OCI-LY3 (cell line): ENCODE data around the gene P3H2.

Experiments
- EZH2phosphoT487 ChIP-seq: fragments of 200-600 bp; shearing (Covaris generic); IDR thresholded peaks from 2 replicates; pipeline ENCODE4 v1.6.1; 2018; ENCODE audit warnings: antibody characterized with exemption, mixed run types, low read depth
- TF ChIP-seq, protein P1 (sequence below): fragments of 200-600, 300-600 bp; sonication (generic); IDR thresholded peaks from 2 replicates; pipeline ENCODE4 v1.5.1; 2014; ENCODE audit warnings: antibody characterized with exemption, low read length, low read depth

DNA sequence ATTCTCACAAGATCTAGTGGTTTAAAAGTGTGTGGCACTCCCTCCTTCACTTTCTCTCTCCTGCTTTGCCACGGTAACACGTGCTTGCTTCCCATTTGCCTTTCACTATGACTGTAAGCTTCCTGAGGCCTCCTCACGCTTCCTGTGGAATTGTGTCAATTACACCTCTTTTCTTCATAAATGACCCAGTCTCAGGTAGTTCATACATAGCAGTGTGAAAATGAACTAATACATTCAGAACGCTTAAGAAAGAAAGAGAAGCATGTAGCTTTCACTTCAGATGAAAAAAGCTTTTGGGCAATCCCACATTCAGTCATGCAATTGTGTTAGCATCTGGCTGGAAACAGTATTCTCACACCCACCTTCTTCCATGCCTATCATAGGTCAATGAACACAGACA is 24.4 kb downstream of the P3H2 start:
- TF ChIP-seq, protein P1, sequence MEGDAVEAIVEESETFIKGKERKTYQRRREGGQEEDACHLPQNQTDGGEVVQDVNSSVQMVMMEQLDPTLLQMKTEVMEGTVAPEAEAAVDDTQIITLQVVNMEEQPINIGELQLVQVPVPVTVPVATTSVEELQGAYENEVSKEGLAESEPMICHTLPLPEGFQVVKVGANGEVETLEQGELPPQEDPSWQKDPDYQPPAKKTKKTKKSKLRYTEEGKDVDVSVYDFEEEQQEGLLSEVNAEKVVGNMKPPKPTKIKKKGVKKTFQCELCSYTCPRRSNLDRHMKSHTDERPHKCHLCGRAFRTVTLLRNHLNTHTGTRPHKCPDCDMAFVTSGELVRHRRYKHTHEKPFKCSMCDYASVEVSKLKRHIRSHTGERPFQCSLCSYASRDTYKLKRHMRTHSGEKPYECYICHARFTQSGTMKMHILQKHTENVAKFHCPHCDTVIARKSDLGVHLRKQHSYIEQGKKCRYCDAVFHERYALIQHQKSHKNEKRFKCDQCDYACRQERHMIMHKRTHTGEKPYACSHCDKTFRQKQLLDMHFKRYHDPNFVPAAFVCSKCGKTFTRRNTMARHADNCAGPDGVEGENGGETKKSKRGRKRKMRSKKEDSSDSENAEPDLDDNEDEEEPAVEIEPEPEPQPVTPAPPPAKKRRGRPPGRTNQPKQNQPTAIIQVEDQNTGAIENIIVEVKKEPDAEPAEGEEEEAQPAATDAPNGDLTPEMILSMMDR: no peak
- no peak for TF ChIP-seq EZH2phosphoT487
